K562 (cell line): ENCODE results near the gene PGPEP1. TPM values are rescaled to one million over a fixed set of nuclear protein-coding genes. Genes with fewer than 3 reads are reported as not detected.
A peak's percentile ranks its signal among the peaks of the same experiment; 100 is the strongest.

ENCODE experiments used
- BRF1 ChIP-seq: IDR thresholded peaks from 3 replicates; pipeline ENCODE4 v1.6.1; 2011; ENCODE audit warnings: borderline replicate concordance, mild to moderate bottlenecking; ENCODE audit not compliant: insufficient read length; ENCODE audit errors: extremely low read depth
- CBX3 ChIP-seq, 2 experiments: IDR thresholded peaks; 1 replicate in 1 of 2; 2 replicates in 1 of 2; pipeline ENCODE4 v1.6.1; 2012; ENCODE audit warnings: inconsistent platforms in 2 of 2, low read length in 2 of 2, borderline replicate concordance in 1 of 2, control low read depth in 1 of 2
- CXXC5 ChIP-seq: fragments of 250-450 bp; sonication (Bioruptor Pico); IDR thresholded peaks from 2 replicates; pipeline ENCODE4 v1.8.0; 2022; ENCODE audit warnings: inconsistent platforms, mild to moderate bottlenecking, moderate library complexity
- E2F3 ChIP-seq: fragments of 250-450 bp; sonication (Bioruptor Pico); IDR thresholded peaks from 2 replicates; pipeline ENCODE4 v1.4.0; 2020; ENCODE audit warnings: mild to moderate bottlenecking
- ESRRA ChIP-seq: fragments of 450-650 bp; IDR thresholded peaks from 2 replicates; pipeline ENCODE4 v1.6.1; 2014; ENCODE audit warnings: low read depth, mild to moderate bottlenecking, moderate library complexity, borderline replicate concordance
- FOXA1 ChIP-seq: fragments of 450-650 bp; IDR thresholded peaks from 2 replicates; pipeline ENCODE4 v1.6.1; 2016; ENCODE audit warnings: mild to moderate bottlenecking, borderline replicate concordance
- FOXP1 ChIP-seq: sonication (generic); formaldehyde crosslinking; IDR thresholded peaks from 2 replicates; pipeline ENCODE4 v1.8.0; 2022; ENCODE audit warnings: mild to moderate bottlenecking, missing genetic modification reagents
- KAT7 ChIP-seq: sonication (generic); formaldehyde crosslinking; IDR thresholded peaks from 2 replicates; pipeline ENCODE4 v1.8.0; 2022; ENCODE audit warnings: missing genetic modification reagents, mild to moderate bottlenecking, borderline replicate concordance
- L3MBTL2 ChIP-seq: fragments of 450-650 bp; IDR thresholded peaks from 2 replicates; pipeline ENCODE4 v1.6.1; 2016; ENCODE audit warnings: mild to moderate bottlenecking, moderate library complexity
- MEF2A ChIP-seq: IDR thresholded peaks from 2 replicates; pipeline ENCODE4 v1.6.1; 2011; ENCODE audit warnings: low read depth, mild to moderate bottlenecking, low read length, moderate library complexity; ENCODE audit not compliant: control insufficient read depth
- MXI1 ChIP-seq: IDR thresholded peaks from 2 replicates; pipeline ENCODE4 v1.6.1; 2011; ENCODE audit warnings: low read depth, mild to moderate bottlenecking, improper control_type of control experiment, low read length
- POLR2AphosphoS2 ChIP-seq: IDR thresholded peaks from 2 replicates; pipeline ENCODE4 v1.6.1; 2012; ENCODE audit warnings: low read length, improper control_type of control experiment
- RBM14 ChIP-seq: fragments of 200-400 bp; formaldehyde crosslinking; IDR thresholded peaks from 2 replicates; pipeline ENCODE4 v1.6.1; 2018; ENCODE audit warnings: low read depth, mild to moderate bottlenecking, low read length, moderate library complexity, borderline replicate concordance; ENCODE audit not compliant: insufficient read depth
- SRSF9 ChIP-seq: fragments of 200-400 bp; formaldehyde crosslinking; IDR thresholded peaks from 2 replicates; pipeline ENCODE4 v1.6.1; 2017; ENCODE audit warnings: low read depth, low read length, borderline replicate concordance
- TAF1 ChIP-seq: IDR thresholded peaks from 2 replicates; pipeline ENCODE4 v1.6.1; 2011; ENCODE audit warnings: mild to moderate bottlenecking, low read length, moderate library complexity; ENCODE audit not compliant: insufficient read depth, control insufficient read depth, severe bottlenecking; ENCODE audit errors: extremely low read depth
- ZBTB17 ChIP-seq: fragments of 450-650 bp; formaldehyde crosslinking; IDR thresholded peaks from 2 replicates; pipeline ENCODE4 v1.4.0; 2020; ENCODE audit warnings: mild to moderate bottlenecking
- ZFP30 ChIP-seq: fragments of 250-450 bp; sonication (Bioruptor Pico); IDR thresholded peaks from 2 replicates; pipeline ENCODE4 v1.8.0; 2022; ENCODE audit warnings: moderate library complexity, mild to moderate bottlenecking, inconsistent platforms, borderline replicate concordance
- ZNF184 ChIP-seq: sonication (generic); formaldehyde crosslinking; IDR thresholded peaks from 2 replicates; pipeline ENCODE4 v1.5.0; 2020; ENCODE audit warnings: missing genetic modification reagents
- ZNF311 ChIP-seq: fragments of 250-450 bp; sonication (Bioruptor Pico); IDR thresholded peaks from 2 replicates; pipeline ENCODE4 v1.4.0; 2020; ENCODE audit warnings: mild to moderate bottlenecking, moderate library complexity
- ZNF668 ChIP-seq: fragments of 250-450 bp; sonication (Bioruptor Pico); IDR thresholded peaks from 2 replicates; pipeline ENCODE4 v1.8.0; 2022; ENCODE audit warnings: mild to moderate bottlenecking, inconsistent platforms
- ZNF695 ChIP-seq: fragments of 450-650 bp; formaldehyde crosslinking; IDR thresholded peaks from 2 replicates; pipeline ENCODE4 v1.4.0; 2020; ENCODE audit warnings: mild to moderate bottlenecking, moderate library complexity
- polyA plus RNA-seq, 8 experiments: library from polyadenylated mRNA; depleted of rRNA in 4 of 8; stranded (reverse) in 5 of 8; unstranded in 3 of 8; fragments of >200 nt; fragmentation: Nextera tagmentation in 2 of 8; fragmentation: Illumina TruSeq in 1 of 8; extraction: Ambion mirVana in 2 of 8; extraction: Trizol in 1 of 8; gene quantifications; 2 replicates each; pipeline versions ENCODE4 v1.2.1 to v1.2.3, GENCODE V29; 2011 to 2014; ENCODE audit warnings: inconsistent platforms in 1 of 8, missing spikeins in 1 of 8
- total RNA-seq, 7 experiments: library from RNA; depleted of rRNA in 6 of 7; stranded (reverse); fragments of >200 nt in 6 of 7; fragmentation: Illumina TruSeq in 2 of 7; extraction: Trizol in 2 of 7; gene quantifications; 2 replicates each; pipeline versions ENCODE4 v1.2.1 to v1.2.3, GENCODE V29; 2011 to 2021; ENCODE audit warnings: low replicate concordance in 1 of 7
- TF ChIP-seq, protein P1 (sequence below): sonication (generic); formaldehyde crosslinking; IDR thresholded peaks from 2 replicates; pipeline ENCODE4 v1.8.0; 2022; ENCODE audit warnings: mild to moderate bottlenecking, missing genetic modification reagents
- TF ChIP-seq, protein P2 (sequence below): fragments of 450-650 bp; IDR thresholded peaks from 2 replicates; pipeline ENCODE4 v1.6.1; 2016; ENCODE audit warnings: low read depth, mild to moderate bottlenecking, moderate library complexity
- TF ChIP-seq, protein P3 (sequence below): fragments of 250-450 bp; sonication (Bioruptor Pico); IDR thresholded peaks from 2 replicates; pipeline ENCODE4 v1.4.0; 2020; ENCODE audit warnings: mild to moderate bottlenecking, moderate library complexity, borderline replicate concordance

PGPEP1 gene
- total and polyA plus RNA-seq, 9 of the 15 experiments (the other 6 are each of a cell fraction or from before 2014, with no cell fraction given), result 10.0 to 69.6 (median 33.5) TPM

- TF ChIP-seq ZBTB17 (CRISPR knock-in tag) (peak; percentile 91), ESRRA (peak; percentile 82), KAT7 (peak; percentile 98; the same call in 1 of the 2 replicates), E2F3 (0 out of 2 replicates have a peak, but pooled peaks have one; percentile 21), FOXP1 (CRISPR knock-in tag) (peak; percentile 96), L3MBTL2 (peak; percentile 94), BRF1 (no peak), CBX3 (IDR thresholded peaks at IDR 0.05; ENCODE audit: borderline replicate concordance in 1 of 2, low read length in 2 of 2) (peak in 1 of 2 experiments; percentile 91; a peak in 1 of 3 replicates), POLR2AphosphoS2 (peak; percentile 64; the same call in 1 of the 2 replicates), ZNF695 (CRISPR knock-in tag) (no peak), ZFP30 (no peak), MXI1 (0 out of 2 replicates have a peak, but pooled peaks have one; percentile 18), ZNF184 (CRISPR knock-in tag) (no peak), FOXA1 (no peak), TAF1 (peak; percentile 57), CXXC5 (CRISPR knock-in tag) (peak; percentile 89), ZNF668 (CRISPR knock-in tag) (peak; percentile 4; the same call in 1 of the 2 replicates), RBM14 (0 out of 2 replicates have a peak, but pooled peaks have one; percentile 88), ZNF311 (CRISPR knock-in tag) (no peak), SRSF9 (no peak), MEF2A (0 out of 2 replicates have a peak, but pooled peaks have one; percentile 31)
- TF ChIP-seq, protein P1, sequence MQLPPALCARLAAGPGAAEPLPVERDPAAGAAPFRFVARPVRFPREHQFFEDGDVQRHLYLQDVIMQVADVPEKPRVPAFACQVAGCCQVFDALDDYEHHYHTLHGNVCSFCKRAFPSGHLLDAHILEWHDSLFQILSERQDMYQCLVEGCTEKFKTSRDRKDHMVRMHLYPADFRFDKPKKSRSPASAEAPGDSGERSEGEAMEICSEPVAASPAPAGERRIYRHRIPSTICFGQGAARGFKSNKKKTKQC, result peak; percentile 93
- TF ChIP-seq, protein P2, sequence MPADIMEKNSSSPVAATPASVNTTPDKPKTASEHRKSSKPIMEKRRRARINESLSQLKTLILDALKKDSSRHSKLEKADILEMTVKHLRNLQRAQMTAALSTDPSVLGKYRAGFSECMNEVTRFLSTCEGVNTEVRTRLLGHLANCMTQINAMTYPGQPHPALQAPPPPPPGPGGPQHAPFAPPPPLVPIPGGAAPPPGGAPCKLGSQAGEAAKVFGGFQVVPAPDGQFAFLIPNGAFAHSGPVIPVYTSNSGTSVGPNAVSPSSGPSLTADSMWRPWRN, result no peak
- TF ChIP-seq, protein P3, sequence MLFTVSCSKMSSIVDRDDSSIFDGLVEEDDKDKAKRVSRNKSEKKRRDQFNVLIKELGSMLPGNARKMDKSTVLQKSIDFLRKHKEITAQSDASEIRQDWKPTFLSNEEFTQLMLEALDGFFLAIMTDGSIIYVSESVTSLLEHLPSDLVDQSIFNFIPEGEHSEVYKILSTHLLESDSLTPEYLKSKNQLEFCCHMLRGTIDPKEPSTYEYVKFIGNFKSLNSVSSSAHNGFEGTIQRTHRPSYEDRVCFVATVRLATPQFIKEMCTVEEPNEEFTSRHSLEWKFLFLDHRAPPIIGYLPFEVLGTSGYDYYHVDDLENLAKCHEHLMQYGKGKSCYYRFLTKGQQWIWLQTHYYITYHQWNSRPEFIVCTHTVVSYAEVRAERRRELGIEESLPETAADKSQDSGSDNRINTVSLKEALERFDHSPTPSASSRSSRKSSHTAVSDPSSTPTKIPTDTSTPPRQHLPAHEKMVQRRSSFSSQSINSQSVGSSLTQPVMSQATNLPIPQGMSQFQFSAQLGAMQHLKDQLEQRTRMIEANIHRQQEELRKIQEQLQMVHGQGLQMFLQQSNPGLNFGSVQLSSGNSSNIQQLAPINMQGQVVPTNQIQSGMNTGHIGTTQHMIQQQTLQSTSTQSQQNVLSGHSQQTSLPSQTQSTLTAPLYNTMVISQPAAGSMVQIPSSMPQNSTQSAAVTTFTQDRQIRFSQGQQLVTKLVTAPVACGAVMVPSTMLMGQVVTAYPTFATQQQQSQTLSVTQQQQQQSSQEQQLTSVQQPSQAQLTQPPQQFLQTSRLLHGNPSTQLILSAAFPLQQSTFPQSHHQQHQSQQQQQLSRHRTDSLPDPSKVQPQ (CRISPR knock-in tag), result no peak
Observed at GRCh38 chr19:18388100-18388959, 47.9 kb downstream of the PGPEP1 start (continued).
